Measurements from ENCODE around the gene ZNF547. TPM values are rescaled to one million over a fixed set of nuclear protein-coding genes. Genes with fewer than 3 reads are reported as not detected.

The ZNF547 gene
- total RNA-seq, 1 donor from 2014 or later = not detected

DNA sequence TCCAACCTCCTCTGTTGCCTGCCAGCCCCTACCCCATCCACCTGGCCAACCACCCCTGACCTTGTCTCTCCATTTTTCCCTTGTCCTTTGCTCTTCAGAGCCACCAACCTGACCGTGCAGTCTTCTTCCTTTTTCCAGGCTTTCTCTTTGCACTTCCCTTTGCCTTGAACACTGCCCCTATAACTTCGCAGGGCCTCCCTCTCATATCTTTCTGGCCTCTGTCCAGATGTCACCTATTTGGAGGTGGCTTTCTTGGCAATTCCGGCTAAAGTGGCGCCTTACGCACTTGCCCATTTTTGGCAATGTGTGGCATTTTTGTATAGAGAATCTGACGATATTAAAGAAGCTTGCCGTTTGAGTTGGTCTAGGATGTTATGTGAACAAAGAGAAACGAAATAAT is 42.2 kb upstream of the ZNF547 start:
- peaks cover 0 to 6% of the 10 kb centered on the region in 2 donors for H3K4me1 ChIP-seq
- peak overlapping the region; percentile 65 to 69 for H3K4me3 ChIP-seq
- intact Hi-C loops (cut with DNase I) = loop anchor here (2.0 kb wide), 1 partner anchor 40 kb away; the partner anchor contains the start of gene ZNF460
- no peaks in the 10 kb centered on the region for H3K27me3 ChIP-seq
- H3K9me3 ChIP-seq = peaks cover 27 to 38% of the 10 kb centered on the region in 2 donors
- TF ChIP-seq, protein P1, sequence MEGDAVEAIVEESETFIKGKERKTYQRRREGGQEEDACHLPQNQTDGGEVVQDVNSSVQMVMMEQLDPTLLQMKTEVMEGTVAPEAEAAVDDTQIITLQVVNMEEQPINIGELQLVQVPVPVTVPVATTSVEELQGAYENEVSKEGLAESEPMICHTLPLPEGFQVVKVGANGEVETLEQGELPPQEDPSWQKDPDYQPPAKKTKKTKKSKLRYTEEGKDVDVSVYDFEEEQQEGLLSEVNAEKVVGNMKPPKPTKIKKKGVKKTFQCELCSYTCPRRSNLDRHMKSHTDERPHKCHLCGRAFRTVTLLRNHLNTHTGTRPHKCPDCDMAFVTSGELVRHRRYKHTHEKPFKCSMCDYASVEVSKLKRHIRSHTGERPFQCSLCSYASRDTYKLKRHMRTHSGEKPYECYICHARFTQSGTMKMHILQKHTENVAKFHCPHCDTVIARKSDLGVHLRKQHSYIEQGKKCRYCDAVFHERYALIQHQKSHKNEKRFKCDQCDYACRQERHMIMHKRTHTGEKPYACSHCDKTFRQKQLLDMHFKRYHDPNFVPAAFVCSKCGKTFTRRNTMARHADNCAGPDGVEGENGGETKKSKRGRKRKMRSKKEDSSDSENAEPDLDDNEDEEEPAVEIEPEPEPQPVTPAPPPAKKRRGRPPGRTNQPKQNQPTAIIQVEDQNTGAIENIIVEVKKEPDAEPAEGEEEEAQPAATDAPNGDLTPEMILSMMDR (IDR thresholded peaks at IDR 0.05) = no peak
- peak overlapping the region; percentile 82 to 87 for H3K27ac ChIP-seq
- DNase-seq (ENCODE audit: low spot score in 2 of 2) = no peak
- H3K36me3 ChIP-seq = peaks cover 29 to 33% of the 10 kb centered on the region in 2 donors

DNA sequence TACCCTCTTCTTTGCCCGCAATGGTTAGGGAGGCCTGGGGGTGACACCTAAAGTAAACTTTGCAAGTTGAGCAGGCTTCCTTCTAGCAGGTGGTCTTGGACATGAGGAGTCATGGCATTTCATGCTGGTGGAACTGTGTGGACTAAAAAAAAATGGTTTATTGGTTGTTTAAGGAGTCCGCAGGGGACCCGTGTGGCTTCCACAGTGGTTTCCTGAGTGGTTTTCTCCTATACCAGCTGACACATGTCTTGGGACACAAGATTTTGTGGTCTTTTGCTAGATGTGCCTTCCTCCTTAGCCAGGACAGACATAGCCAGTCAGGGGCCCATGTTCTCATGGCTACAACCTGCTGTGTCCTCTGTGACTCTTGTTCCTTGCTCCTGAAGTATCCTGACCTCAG is 41.6 kb upstream of the ZNF547 start:
- Histone ChIP-seq H3K4me1 (peaks cover 0 to 6% of the 10 kb centered on the region in 2 donors), H3K27me3 (no peaks in the 10 kb centered on the region), H3K36me3 (peaks cover 36 to 39% of the 10 kb centered on the region in 2 donors), H3K4me3 (peak overlapping the region; percentile 65 to 69), H3K9me3 (peaks cover 33 to 44% of the 10 kb centered on the region in 2 donors), H3K27ac (no peak overlapping the region)
- TF ChIP-seq, protein P1 (IDR thresholded peaks at IDR 0.05) = no peak
- DNase-seq (ENCODE audit: low spot score in 2 of 2) = no peak
- intact Hi-C loops (cut with DNase I) = loop anchor here (2.0 kb wide), 1 partner anchor 41 kb away; the partner anchor contains the start of gene ZNF460

DNA sequence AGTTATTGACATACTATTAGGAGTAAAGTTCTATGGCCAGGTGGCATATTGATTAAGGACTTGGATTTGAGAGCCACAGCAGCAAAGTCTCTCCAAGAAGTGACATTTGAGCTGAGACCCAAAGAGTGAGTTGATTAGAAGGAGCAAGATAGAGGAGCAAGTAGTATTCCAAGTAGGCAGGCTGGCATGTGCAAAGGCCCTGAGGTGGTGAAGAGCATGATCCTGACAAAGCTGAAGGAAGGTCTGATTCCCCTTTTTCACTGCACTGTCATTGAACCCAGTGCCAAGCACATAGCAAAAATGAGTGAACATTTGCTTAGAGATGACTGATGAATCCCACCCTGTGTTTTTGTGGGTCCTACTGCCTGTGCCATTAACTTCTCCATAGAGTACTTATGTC is 38.4 kb upstream of the ZNF547 start:
- TF ChIP-seq, protein P1 (IDR thresholded peaks at IDR 0.05) = no peak
- H3K4me1 ChIP-seq = peaks cover 0 to 6% of the 10 kb centered on the region in 2 donors
- peaks cover 64 to 65% of the 10 kb centered on the region in 2 donors for H3K36me3 ChIP-seq
- intact Hi-C loops (cut with DNase I) = no loop called here
- no peaks in the 10 kb centered on the region for H3K27me3 ChIP-seq
- no peak overlapping the region for H3K4me3 ChIP-seq
- H3K9me3 ChIP-seq = peaks cover 61 to 75% of the 10 kb centered on the region in 2 donors
- H3K27ac ChIP-seq = no peak overlapping the region
- no peak for DNase-seq (ENCODE audit: low spot score in 2 of 2)

DNA sequence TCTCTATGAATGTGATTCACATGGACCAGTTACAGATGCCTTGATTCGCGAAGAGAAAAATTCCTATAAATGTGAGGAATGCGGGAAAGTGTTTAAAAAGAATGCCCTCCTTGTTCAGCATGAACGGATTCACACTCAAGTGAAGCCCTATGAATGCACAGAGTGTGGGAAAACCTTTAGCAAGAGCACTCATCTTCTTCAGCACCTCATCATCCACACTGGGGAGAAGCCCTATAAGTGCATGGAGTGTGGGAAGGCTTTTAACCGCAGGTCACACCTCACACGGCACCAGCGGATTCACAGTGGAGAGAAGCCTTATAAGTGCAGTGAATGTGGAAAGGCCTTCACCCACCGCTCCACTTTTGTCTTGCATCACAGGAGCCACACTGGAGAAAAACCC is 35.4 kb upstream of the ZNF547 start:
- Histone ChIP-seq H3K4me1 (no peaks in the 10 kb centered on the region), H3K4me3 (no peak overlapping the region), H3K27ac (no peak overlapping the region), H3K27me3 (no peaks in the 10 kb centered on the region), H3K9me3 (peaks cover 59 to 95% of the 10 kb centered on the region in 2 donors), H3K36me3 (peaks cover 61 to 83% of the 10 kb centered on the region in 2 donors)
- DNase-seq (ENCODE audit: low spot score in 2 of 2) = no peak
- intact Hi-C loops (cut with DNase I) = no loop called here
- TF ChIP-seq, protein P1 (IDR thresholded peaks at IDR 0.05) = no peak

DNA sequence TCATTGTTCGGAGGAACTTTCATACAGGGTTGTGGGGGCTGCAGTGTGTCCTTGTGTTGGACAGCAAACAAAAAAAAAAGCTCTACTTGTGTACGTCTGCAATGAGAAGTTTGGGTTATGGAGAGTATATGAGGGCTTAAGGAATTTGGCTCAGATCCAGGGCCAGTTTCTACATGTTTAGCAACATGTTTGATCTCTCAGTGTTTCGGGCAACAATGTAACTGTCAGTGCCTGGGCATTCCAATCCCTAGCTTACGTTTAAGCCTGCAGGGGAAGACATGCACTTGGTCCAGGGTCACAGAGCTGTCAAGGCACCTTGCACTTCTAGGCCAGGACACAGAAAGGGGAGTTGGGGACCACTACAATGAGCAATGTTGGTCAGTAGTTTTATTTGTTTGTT is 29.2 kb upstream of the ZNF547 start:
- H3K4me1 ChIP-seq = no peaks in the 10 kb centered on the region
- peaks cover 9 to 84% of the 10 kb centered on the region in 2 donors for H3K9me3 ChIP-seq
- peaks cover 1 to 29% of the 10 kb centered on the region in 2 donors for H3K36me3 ChIP-seq
- H3K27ac ChIP-seq = no peak overlapping the region
- H3K27me3 ChIP-seq = no peaks in the 10 kb centered on the region
- H3K4me3 ChIP-seq = no peak overlapping the region
- TF ChIP-seq, protein P1 (IDR thresholded peaks at IDR 0.05) = no peak
- intact Hi-C loops (cut with DNase I) = no loop called here
- DNase-seq (ENCODE audit: low spot score in 2 of 2) = no peak

DNA sequence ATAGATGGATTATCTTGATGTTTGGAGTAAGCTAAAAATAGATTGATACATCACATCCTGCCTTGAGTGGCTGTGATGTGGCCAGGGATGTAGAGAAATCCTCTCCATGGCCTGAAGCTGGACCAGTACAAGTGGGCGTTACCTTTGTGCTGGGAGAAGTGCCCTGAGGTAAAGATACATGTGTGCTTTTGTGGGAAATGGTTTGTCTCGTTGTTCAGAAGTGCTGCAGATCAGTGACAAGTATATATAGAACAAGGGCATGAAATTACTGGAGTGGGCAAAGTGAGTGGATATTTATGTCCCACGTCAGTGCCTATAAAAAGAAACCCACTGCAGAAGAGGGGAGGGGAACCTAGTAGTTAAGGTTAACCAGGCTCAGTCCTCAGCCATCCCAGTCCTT is 24.5 kb upstream of the ZNF547 start:
- H3K27ac ChIP-seq = peak overlapping the region in 1 of 2 donors; percentile 62
- no peak overlapping the region for H3K4me3 ChIP-seq
- H3K27me3 ChIP-seq = no peaks in the 10 kb centered on the region
- H3K4me1 ChIP-seq = no peaks in the 10 kb centered on the region
- H3K9me3 ChIP-seq = peaks cover 0 to 56% of the 10 kb centered on the region in 2 donors
- intact Hi-C loops (cut with DNase I) = no loop called here
- TF ChIP-seq, protein P1 (IDR thresholded peaks at IDR 0.05) = no peak
- H3K36me3 ChIP-seq = peaks cover 0 to 3% of the 10 kb centered on the region in 2 donors
- no peak for DNase-seq (ENCODE audit: low spot score in 2 of 2)

Data from ascending aorta (tissue), 2 donors.